ENCODE measurements around the gene FOXRED2. TPM values are rescaled to one million over a fixed set of nuclear protein-coding genes. Genes with fewer than 3 reads are reported as not detected.

The FOXRED2 gene
- total RNA-seq, 1 donor from 2014 or later: 11.3 TPM

Other genes starting within 250 kb of the FOXRED2 start
- gene MYH9, start 119.1 kb downstream of the FOXRED2 start, total RNA-seq: 180 TPM
- 127 TPM for gene TXN2, start 25.4 kb downstream of the FOXRED2 start, total RNA-seq
- 67.1 TPM for gene EIF3D, start 22.1 kb upstream of the FOXRED2 start, total RNA-seq
- gene CACNG2, start 196.7 kb upstream of the FOXRED2 start, total RNA-seq: not detected

Measured in Right ventricle myocardium inferior (tissue), 1 donor.